ENCODE data around the gene FBH1. TPM values are rescaled to one million over a fixed set of nuclear protein-coding genes. Genes with fewer than 3 reads are reported as not detected.

FBH1 gene
- total and polyA plus RNA-seq, 9 of the 15 experiments (the other 6 are each of a cell fraction or from before 2014, with no cell fraction given), result 13.4 to 108 (median 77.8) TPM

- TF ChIP-seq MBD1 (CRISPR knock-in tag; IDR thresholded peaks at IDR 0.05) (no peak), CHD4 (IDR thresholded peaks at IDR 0.05; ENCODE audit: insufficient read depth, insufficient replicate concordance, low read depth, low read length, poor library complexity, severe bottlenecking) (no peak), TCF3 (CRISPR knock-in tag; IDR thresholded peaks at IDR 0.05) (peak; percentile 31; the same call in 1 of the 2 replicates), IFI16 (CRISPR knock-in tag; IDR thresholded peaks at IDR 0.05) (no peak), HMG20A (CRISPR knock-in tag; conservative IDR thresholded peaks at IDR 0.05) (no peak), SP1 (CRISPR knock-in tag; IDR thresholded peaks at IDR 0.05) (no peak), ZKSCAN1 (IDR thresholded peaks at IDR 0.05; ENCODE audit: low read depth, low read length) (no peak), EGR1 (conservative IDR thresholded peaks at IDR 0.05) (no peak), ZEB2 (IDR thresholded peaks at IDR 0.05) (no peak), CBFA2T2 (conservative IDR thresholded peaks at IDR 0.05) (peak; percentile 28; the same call in 1 of the 2 replicates), NONO (IDR thresholded peaks at IDR 0.05; ENCODE audit: low read depth in 2 of 2, low read length in 1 of 2) (no peak), KLF1 (tag; IDR thresholded peaks at IDR 0.05) (no peak), NFIC (IDR thresholded peaks at IDR 0.05) (peak; percentile 83), ID3 (CRISPR knock-in tag; IDR thresholded peaks at IDR 0.05) (no peak), ID3 (tag; IDR thresholded peaks at IDR 0.05) (no peak), MXI1 (IDR thresholded peaks at IDR 0.05; ENCODE audit: low read depth, low read length) (no peak), TBP (optimal IDR thresholded peaks at IDR 0.05; ENCODE audit: low read depth, low read length) (no peak), RBM17 (IDR thresholded peaks at IDR 0.05; ENCODE audit: borderline replicate concordance, low read depth, low read length) (no peak), ATF6 (CRISPR knock-in tag; IDR thresholded peaks at IDR 0.05) (no peak), CREB5 (CRISPR knock-in tag; IDR thresholded peaks at IDR 0.05) (no peak), TEAD2 (tag; IDR thresholded peaks at IDR 0.05) (no peak), FIP1L1 (IDR thresholded peaks at IDR 0.05; ENCODE audit: low read depth, low read length, poor library complexity, severe bottlenecking) (no peak), ZNF830 (CRISPR knock-in tag; IDR thresholded peaks at IDR 0.05) (no peak), ZNF197 (CRISPR knock-in tag; IDR thresholded peaks at IDR 0.05; ENCODE audit: low read depth) (no peak), ZNF589 (CRISPR knock-in tag; IDR thresholded peaks at IDR 0.05; ENCODE audit: low read depth) (no peak), NFRKB (IDR thresholded peaks at IDR 0.05; ENCODE audit: low read depth) (no peak), POLR3G (IDR thresholded peaks at IDR 0.05; ENCODE audit: extremely low read depth, insufficient read length, insufficient replicate concordance) (no peak)
Observed at GRCh38 chr10:5897504-5897903, 7.5 kb downstream of the FBH1 start (continued).

Data from K562 (cell line).